ENCODE data around the gene KRT25.

KRT25 gene

GRCh38 chr17:40755231-40755630 is at the start of gene KRT25:
KRT25 (minus strand) TSS chr17:40755331; CDS start chr17:40755271, 60 bp downstream.
- no peak for DNase-seq

DNA sequence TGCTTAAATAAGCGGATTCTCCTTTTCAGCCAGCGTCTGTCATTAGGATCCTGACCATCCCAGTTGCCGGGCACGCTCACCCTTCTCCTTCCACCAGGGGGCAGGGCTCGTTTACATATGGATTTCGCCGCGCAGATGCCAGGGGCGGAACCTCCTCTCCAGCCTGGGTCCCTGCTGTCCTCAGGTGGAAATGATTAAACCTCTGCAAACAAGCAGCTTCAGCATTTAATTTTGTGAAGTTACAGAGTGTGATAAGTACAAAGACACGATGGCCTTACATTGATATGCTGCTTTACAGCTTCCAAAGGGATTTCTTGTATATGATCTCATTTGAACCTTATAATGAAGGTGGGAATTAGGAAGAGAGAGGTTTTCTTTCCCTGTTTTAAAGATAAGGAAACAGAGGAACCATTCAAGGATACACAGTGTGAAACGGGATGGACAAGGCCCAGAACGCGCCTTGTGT is 48.5 kb upstream of the KRT25 start:
- DNase-seq: peak; percentile 62

GRCh38 chr17:40801157-40801556 is 46.0 kb upstream of the KRT25 start:
- no peak for DNase-seq

GRCh38 chr17:40800381-40800780 is 45.2 kb upstream of the KRT25 start:
- DNase-seq: no peak

GRCh38 chr17:40799859-40800258 is 44.7 kb upstream of the KRT25 start, which contains the start of gene KRT28:
KRT28 (minus strand) TSS chr17:40799959; CDS start chr17:40799893, 66 bp downstream.
- DNase-seq: no peak

GRCh38 chr17:40796846-40797245 is 41.7 kb upstream of the KRT25 start:
- DNase-seq: no peak

GRCh38 chr17:40795019-40795667 is 40.0 kb upstream of the KRT25 start:
- DNase-seq: no peak

- no peak for DNase-seq
These were observed 39.3 kb upstream of the KRT25 start for GRCh38 chr17:40794466-40794865.

GRCh38 chr17:40793832-40794231 is 38.7 kb upstream of the KRT25 start:
- no peak for DNase-seq

DNA sequence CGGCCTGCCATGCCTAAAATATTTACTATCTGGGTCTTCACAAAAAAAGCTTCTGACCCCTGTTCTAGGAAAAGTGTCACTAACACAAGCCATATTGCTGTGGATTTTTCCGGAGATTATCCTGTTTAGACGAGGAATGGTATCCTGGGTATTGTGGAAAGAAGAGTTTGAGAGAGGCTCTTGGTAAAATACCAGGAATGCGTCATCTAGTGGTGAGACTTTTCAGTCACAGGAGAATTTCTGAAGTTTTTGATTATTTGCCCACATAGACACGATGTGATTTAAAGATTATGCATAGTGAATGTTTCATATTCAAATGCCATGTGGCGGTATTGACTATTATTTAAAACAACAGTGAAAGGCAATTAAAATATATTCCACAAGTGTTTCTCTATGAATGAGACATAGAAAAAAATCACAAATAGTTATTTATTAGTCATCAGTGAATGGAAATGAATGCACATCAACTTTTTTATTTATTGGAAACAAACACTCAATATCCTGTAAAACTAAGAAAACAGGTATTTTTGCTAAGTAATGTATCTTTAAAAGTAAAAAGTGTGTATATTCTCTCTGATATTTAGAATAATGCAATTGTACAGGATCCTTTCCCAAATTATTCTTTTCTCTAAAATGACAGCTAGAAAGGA is 36.8 kb upstream of the KRT25 start:
- DNase-seq: no peak

- DNase-seq: no peak
These were observed 36.0 kb upstream of the KRT25 start for GRCh38 chr17:40791111-40791510.

- DNase-seq: no peak
These were observed 27.3 kb upstream of the KRT25 start, which contains the start of gene KRT27 for GRCh38 chr17:40782450-40782849. KRT27 (minus strand) TSS chr17:40782550; CDS start chr17:40782493, 57 bp downstream.

- DNase-seq: peak; percentile 10
These were observed 24.2 kb upstream of the KRT25 start for GRCh38 chr17:40779181-40779909.

- DNase-seq: no peak
These were observed 23.3 kb upstream of the KRT25 start for GRCh38 chr17:40778461-40778860.

- no peak for DNase-seq
These were observed 22.8 kb upstream of the KRT25 start for GRCh38 chr17:40777971-40778370.

DNA sequence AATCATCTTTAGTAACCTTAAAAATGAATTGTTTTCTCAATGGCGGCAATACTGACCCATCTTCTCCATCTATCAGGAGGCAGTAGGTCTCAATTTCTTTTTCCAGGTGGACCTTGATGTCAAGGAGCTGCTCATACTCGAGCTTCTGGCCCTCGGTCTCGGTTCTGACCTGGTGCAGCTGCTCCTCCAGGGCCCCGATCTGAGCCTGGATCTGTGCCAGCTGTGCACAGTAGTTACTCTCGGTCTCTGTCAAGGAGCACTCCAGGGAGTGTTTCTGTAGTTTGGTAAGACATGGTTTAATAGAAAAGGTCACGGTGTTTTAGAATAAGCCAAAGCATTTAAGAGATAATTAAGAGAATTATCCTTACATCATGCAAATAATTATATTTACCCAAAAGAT is 22.3 kb upstream of the KRT25 start:
- no peak for DNase-seq

GRCh38 chr17:40775945-40776344 is 20.8 kb upstream of the KRT25 start:
- no peak for DNase-seq

DNA sequence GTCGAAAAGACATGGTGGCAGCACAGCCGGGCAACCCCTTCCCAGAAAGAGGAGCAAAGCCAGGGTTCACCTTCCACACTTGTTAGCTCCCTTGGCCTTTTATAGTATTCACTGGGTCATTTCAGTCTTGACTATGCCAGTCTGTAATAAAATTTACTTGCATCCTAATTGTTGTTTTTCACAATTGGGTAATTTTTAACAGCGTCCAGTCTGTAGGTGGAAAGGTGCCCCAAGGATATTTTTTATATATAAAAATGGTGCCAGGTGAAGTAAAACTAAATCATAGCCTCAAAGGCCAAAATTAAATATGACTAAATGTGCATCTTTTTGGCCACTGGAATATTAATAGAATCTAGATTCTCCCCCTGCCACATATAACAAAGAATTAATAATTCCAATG is 17.0 kb upstream of the KRT25 start, which contains the start of gene KRT26:
KRT26 (minus strand) TSS at position 101 of the 400 bp plus-strand sequence; CDS start at position 13, 88 bp downstream.
- no peak for DNase-seq

- no peak for DNase-seq
These were observed 10.5 kb upstream of the KRT25 start for GRCh38 chr17:40765657-40766056.

- DNase-seq: no peak
These were observed 8.6 kb upstream of the KRT25 start for GRCh38 chr17:40763752-40764151.

GRCh38 chr17:40760105-40761016 is 5.2 kb upstream of the KRT25 start:
- DNase-seq: no peak

- DNase-seq: no peak
These were observed 1.3 kb downstream of the KRT25 start for GRCh38 chr17:40753804-40754203.

Measured in activated CD4-positive, alpha-beta T cell treated with anti-CD3 and anti-CD28 coated beads for 1 hour (primary cell).